HEK293 (cell line): ENCODE data around the gene ZNG1B.
"Not testable (repeated sequence)": the region's sequence is repeated elsewhere in the genome, so short reads cannot be mapped to it uniquely, and the experiment has no call there.

Source experiments
- CTCF ChIP-seq: fragments of 450-650 bp; formaldehyde crosslinking; IDR thresholded peaks from 2 replicates; pipeline ENCODE4 v1.5.1; 2016; ENCODE audit warnings: missing biosample characterization, missing genetic modification characterization
- MZF1 ChIP-seq: fragments of 450-650 bp; formaldehyde crosslinking; IDR thresholded peaks from 2 replicates; pipeline ENCODE4 v1.5.1; 2017; ENCODE audit warnings: missing biosample characterization, missing genetic modification characterization, borderline replicate concordance
- REST ChIP-seq: fragments of 450-650 bp; formaldehyde crosslinking; IDR thresholded peaks from 2 replicates; pipeline ENCODE4 v1.5.1; 2016; ENCODE audit warnings: missing biosample characterization, missing genetic modification characterization
- YY1 ChIP-seq: fragments of 450-650 bp; formaldehyde crosslinking; IDR thresholded peaks from 2 replicates; pipeline ENCODE4 v1.5.1; 2018; ENCODE audit warnings: missing biosample characterization, missing genetic modification characterization
- ZNF114 ChIP-seq: fragments of 450-650 bp; formaldehyde crosslinking; IDR thresholded peaks from 2 replicates; pipeline ENCODE4 v1.5.0; 2017; ENCODE audit warnings: missing biosample characterization, missing genetic modification characterization
- ZNF239 ChIP-seq: fragments of 450-650 bp; formaldehyde crosslinking; IDR thresholded peaks from 2 replicates; pipeline ENCODE4 v1.5.1; 2016; ENCODE audit warnings: missing biosample characterization, missing genetic modification characterization
- ZNF423 ChIP-seq: fragments of 450-650 bp; formaldehyde crosslinking; IDR thresholded peaks from 2 replicates; pipeline ENCODE4 v1.5.1; 2016; ENCODE audit warnings: missing biosample characterization, missing genetic modification characterization
- ZNF513 ChIP-seq: fragments of 450-650 bp; IDR thresholded peaks from 2 replicates; pipeline ENCODE4 v1.5.1; 2018; ENCODE audit warnings: missing biosample characterization, missing genetic modification characterization
- ZNF596 ChIP-seq: fragments of 450-650 bp; IDR thresholded peaks from 2 replicates; pipeline ENCODE4 v1.5.0; 2018; ENCODE audit warnings: missing biosample characterization, mild to moderate bottlenecking, missing genetic modification characterization, moderate library complexity

GRCh38 chr2:113433468-113433867, 4.0 kb upstream of the ZNG1B start:
- not testable (repeated sequence) for TF ChIP-seq MZF1 (tag by site-specific recombination); ZNF596 (tag by site-specific recombination); ZNF423 (tag by site-specific recombination); ZNF513; CTCF (tag by site-specific recombination); ZNF114 (tag by site-specific recombination); REST (tag by site-specific recombination); ZNF239 (tag by site-specific recombination); YY1 (tag by site-specific recombination)
